Suprapubic skin (tissue), 4 donors: Measurements from ENCODE around the gene OSBPL9.

Experiments used
- EP300 ChIP-seq: sonication (generic); formaldehyde crosslinking; IDR thresholded peaks from one replicate; pipeline ENCODE4 v1.6.1; 2017; ENCODE audit warnings: antibody characterized with exemption
- POLR2AphosphoS5 ChIP-seq, 3 donors: sonication (generic); formaldehyde crosslinking; IDR thresholded peaks; one replicate each; pipeline ENCODE4 v1.6.1; 2017; ENCODE audit warnings: antibody characterized with exemption in 3 of 3
- TF ChIP-seq, protein P1 (sequence below), 2 donors: fragments of 200-600 bp in 1 of 2; fragments of 450-650 bp in 1 of 2; sonication (generic) in 1 of 2; IDR thresholded peaks; one replicate each; pipeline ENCODE4 v1.5.1; 2016 to 2019; ENCODE audit warnings: antibody characterized with exemption in 2 of 2, mild to moderate bottlenecking in 1 of 2, moderate library complexity in 1 of 2

DNA sequence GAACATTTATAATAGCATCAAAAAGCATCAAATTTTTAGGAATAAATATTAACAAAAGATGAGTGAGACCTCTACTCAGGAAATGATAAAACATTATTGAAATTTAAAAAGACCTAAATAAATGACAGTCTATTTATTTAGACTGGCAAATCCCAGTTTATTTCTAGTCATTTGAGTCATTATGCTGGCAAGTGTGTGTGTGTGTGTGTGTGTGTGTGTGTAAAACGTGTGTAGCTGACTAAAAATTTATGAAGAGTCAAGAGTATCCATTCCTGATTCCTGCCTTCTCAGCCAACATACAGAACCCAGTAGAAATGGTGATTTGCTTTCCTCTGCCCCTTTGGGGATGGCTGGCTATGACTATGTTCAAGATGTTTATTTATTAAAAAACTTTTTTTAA, 46.2 kb downstream of the OSBPL9 start:
- TF ChIP-seq, protein P1, sequence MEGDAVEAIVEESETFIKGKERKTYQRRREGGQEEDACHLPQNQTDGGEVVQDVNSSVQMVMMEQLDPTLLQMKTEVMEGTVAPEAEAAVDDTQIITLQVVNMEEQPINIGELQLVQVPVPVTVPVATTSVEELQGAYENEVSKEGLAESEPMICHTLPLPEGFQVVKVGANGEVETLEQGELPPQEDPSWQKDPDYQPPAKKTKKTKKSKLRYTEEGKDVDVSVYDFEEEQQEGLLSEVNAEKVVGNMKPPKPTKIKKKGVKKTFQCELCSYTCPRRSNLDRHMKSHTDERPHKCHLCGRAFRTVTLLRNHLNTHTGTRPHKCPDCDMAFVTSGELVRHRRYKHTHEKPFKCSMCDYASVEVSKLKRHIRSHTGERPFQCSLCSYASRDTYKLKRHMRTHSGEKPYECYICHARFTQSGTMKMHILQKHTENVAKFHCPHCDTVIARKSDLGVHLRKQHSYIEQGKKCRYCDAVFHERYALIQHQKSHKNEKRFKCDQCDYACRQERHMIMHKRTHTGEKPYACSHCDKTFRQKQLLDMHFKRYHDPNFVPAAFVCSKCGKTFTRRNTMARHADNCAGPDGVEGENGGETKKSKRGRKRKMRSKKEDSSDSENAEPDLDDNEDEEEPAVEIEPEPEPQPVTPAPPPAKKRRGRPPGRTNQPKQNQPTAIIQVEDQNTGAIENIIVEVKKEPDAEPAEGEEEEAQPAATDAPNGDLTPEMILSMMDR (IDR thresholded peaks at IDR 0.05), result no peak
- TF ChIP-seq EP300, result no peak
- no peak for TF ChIP-seq POLR2AphosphoS5 (IDR thresholded peaks at IDR 0.05)
